Activated CD4-positive, CD25-positive, alpha-beta regulatory T cell treated with anti-CD3 and anti-CD28 coated beads, Interleukin-2, amount 50 U/mL, for 24 hours (primary cell): ENCODE measurements around the gene ANP32E.

Experiments
- ATAC-seq, 2 donors: fragments of 150-1000 bp; cut with Tn5 transposase; one replicate each; pipeline ENCODE4 v1.10.0; 2021; ENCODE audit warnings: mild to moderate bottlenecking in 1 of 2, moderate library complexity in 1 of 2

ANP32E gene

GRCh38 chr1:150235852-150236613 is at the start of gene ANP32E:
Gene ANP32E, minus strand, starts transcription at chr1:150236112. Its CDS starts 326 bp downstream, at chr1:150235786.
- ATAC-seq: peak; percentile 95

GRCh38 chr1:150283260-150283659 is 47.3 kb upstream of the ANP32E start:
- no peak for ATAC-seq

- no peak for ATAC-seq
Measured at GRCh38 chr1:150282558-150282958, 46.6 kb upstream of the ANP32E start.

GRCh38 chr1:150281758-150282557 is 46.0 kb upstream of the ANP32E start, which contains the start of gene CIART:
Gene CIART, plus strand, starts transcription at chr1:150282554. Its CDS starts 714 bp downstream, at chr1:150283268.
- peak; percentile 96 to 97 for ATAC-seq

- ATAC-seq: peak; percentile 22 to 25
Measured at GRCh38 chr1:150281221-150281757, 45.4 kb upstream of the ANP32E start.

GRCh38 chr1:150280138-150280707 is 44.3 kb upstream of the ANP32E start:
- ATAC-seq: no peak

- ATAC-seq: no peak
Measured at GRCh38 chr1:150273311-150273710, 37.4 kb upstream of the ANP32E start.

- ATAC-seq: no peak
Measured at GRCh38 chr1:150271291-150271959, 35.5 kb upstream of the ANP32E start.

GRCh38 chr1:150269451-150269850 is 33.5 kb upstream of the ANP32E start:
- ATAC-seq: no peak

GRCh38 chr1:150268705-150269403 is 32.9 kb upstream of the ANP32E start, which contains the start of gene APH1A:
Gene APH1A, minus strand, starts transcription at chr1:150269016. Its CDS starts 206 bp downstream, at chr1:150268810.
- ATAC-seq: peak; percentile 99

- ATAC-seq: peak; percentile 36 to 38
Measured at GRCh38 chr1:150268340-150268704, 32.4 kb upstream of the ANP32E start.

- ATAC-seq: no peak
Measured at GRCh38 chr1:150267896-150268295, 32.0 kb upstream of the ANP32E start.

GRCh38 chr1:150263549-150263948 is 27.6 kb upstream of the ANP32E start:
- ATAC-seq: no peak

- no peak for ATAC-seq
Measured at GRCh38 chr1:150262388-150263320, 26.7 kb upstream of the ANP32E start.

- no peak for ATAC-seq
Measured at GRCh38 chr1:150261367-150261766, 25.5 kb upstream of the ANP32E start.

- ATAC-seq: no peak
Measured at GRCh38 chr1:150259758-150260669, 24.1 kb upstream of the ANP32E start.

GRCh38 chr1:150259217-150259616 is 23.3 kb upstream of the ANP32E start:
- no peak for ATAC-seq

GRCh38 chr1:150257624-150258585 is 22.0 kb upstream of the ANP32E start, which contains the start of gene CA14:
Gene CA14, plus strand, starts transcription at chr1:150257774. Its CDS starts 355 bp downstream, at chr1:150258129.
- ATAC-seq: no peak
